Islet precursor cell (in vitro differentiated cells): ENCODE results near the gene KCNAB2.
A peak's percentile ranks its signal among the peaks of the same experiment; 100 is the strongest.
"Not testable (repeated sequence)": the region's sequence is repeated elsewhere in the genome, so short reads cannot be mapped to it uniquely, and the experiment has no call there.

Experiments
- DNase-seq: peaks from one replicate; pipeline ENCODE4 v3.0.0-alpha.2; 2018

Gene KCNAB2

DNA sequence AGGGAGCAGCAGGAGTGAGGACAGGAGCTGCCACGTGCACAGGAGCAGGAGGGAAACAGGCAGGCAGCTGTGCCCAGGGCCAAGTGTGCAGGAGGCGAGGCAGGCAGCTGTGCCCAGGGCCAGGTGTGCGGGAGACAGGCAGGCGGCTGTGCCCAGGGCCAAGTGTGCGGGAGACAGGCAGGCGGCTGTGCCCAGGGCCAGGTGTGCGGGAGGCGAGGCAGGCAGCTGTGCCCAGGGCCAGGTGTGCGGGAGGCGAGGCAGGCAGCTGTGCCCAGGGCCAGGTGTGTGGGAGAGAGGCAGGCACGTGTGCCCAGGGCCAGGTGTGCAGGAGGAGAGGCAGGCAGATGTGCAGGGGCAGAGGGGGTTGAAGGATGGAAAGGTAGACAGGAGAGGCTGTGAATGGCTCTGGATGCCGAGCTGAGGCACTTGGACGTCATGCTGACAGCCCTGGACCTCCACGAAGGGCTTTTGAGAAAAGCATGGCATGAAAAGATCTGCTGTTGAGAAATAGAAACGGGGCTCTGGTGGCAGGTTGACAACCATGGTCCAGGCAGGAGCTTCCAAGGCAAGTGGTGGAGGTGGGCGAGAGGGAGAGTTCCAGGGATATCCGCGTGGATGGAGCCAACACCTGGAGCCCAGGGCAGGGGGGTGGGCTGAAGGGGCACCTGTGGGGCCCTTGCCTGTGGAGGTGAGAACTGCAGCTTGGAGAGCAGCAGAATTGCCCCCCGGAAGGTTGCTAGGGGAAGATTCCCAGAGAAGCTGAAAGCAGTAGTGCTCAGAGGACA, 34.3 kb upstream of the KCNAB2 start:
- DNase-seq = no peak

DNA sequence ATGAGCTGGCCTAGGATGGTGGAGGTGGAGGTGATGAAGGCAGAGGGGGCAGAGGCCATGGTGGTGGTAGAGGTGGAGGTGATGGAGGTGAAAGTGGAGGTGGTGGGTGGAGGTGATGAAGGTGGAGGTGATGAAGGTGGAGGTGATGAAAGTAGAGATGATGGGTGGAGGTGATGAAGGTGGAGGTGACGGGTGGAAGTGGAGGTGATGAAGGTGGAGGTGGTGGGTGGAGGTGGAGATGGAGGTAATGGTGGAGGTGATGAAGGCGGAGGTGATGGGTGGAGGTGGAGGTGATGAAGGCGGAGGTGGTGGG, 33.8 kb upstream of the KCNAB2 start:
- no peak for DNase-seq

- no peak for DNase-seq
Observed at GRCh38 chr1:6012529-6013318, 33.0 kb upstream of the KCNAB2 start.

DNA sequence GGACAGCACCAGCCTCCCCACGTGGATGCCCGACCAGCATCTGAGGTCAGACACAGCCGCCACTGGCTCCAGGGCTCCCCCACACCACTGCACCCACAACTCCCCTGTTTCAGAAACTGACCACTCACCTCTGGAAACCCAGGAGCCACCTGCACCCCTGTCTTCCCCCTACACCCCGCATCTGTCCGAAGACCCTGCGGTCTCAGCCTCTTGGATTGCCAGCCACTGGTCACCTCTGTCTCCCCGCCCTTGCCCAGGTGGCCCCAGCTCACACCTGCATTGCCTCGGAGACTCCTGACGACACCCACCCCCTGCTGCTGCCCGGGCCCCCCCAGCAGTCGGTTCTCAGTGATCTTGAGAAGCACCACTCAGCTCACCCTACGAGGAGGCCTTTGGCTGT, 32.2 kb upstream of the KCNAB2 start:
- no peak for DNase-seq

GRCh38 chr1:6014130-6014999, 31.3 kb upstream of the KCNAB2 start:
- DNase-seq = no peak

DNA sequence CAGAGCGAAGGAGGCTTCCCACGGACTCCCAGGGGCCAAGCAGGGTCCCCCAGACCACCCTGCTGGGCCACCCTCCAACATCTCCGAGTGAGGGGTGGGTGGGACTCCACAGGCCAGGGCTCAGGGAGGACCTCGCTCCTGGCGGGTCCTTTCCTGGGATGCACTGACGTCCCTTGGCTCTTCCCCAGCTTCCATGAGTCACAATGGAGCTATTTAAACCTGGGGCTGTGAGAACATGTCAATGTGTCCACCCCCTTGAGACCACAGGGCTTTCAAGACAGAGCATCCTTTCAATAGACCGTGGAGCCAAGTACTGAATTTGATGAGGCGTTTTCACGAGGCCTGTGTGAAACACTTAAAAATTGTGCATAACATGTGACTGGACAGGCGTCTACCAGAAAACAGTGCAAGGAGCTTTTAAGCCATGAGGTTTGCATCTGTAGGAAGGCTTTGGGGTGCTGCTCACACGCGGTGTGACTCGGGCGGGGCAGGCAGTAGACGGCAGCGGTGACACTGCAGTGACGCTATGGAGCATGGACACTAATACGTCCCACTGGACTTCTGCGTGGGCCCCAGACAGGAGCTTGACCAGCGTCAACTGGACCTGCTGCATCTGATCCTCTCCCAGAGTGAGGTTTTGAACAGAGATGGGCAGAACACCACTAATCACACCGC, 29.4 kb upstream of the KCNAB2 start:
- no peak for DNase-seq

GRCh38 chr1:6017654-6018053, 28.0 kb upstream of the KCNAB2 start:
- not testable (repeated sequence) for DNase-seq

GRCh38 chr1:6019166-6019845, 26.4 kb upstream of the KCNAB2 start:
- no peak for DNase-seq

DNA sequence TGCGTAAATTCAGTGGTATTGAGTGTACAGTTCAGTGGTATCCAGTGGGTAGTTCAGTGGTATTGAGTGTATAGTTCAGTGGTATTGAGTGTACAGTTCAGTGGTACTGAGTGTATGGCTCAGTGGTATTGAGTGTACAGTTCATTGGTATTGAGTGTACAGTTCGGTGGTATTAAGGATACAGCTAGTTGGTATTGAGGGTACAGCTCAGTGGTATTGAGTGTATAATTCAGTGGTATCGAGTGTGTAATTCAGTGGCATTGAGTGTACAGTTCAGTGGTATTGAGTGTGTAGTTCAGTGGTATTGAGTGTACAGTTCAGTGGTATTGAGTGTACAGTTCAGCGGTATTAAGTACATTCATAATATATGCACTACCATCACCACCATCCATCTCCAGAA, 23.5 kb upstream of the KCNAB2 start:
- no peak for DNase-seq

GRCh38 chr1:6023346-6023745, 22.3 kb upstream of the KCNAB2 start:
- DNase-seq = no peak

DNA sequence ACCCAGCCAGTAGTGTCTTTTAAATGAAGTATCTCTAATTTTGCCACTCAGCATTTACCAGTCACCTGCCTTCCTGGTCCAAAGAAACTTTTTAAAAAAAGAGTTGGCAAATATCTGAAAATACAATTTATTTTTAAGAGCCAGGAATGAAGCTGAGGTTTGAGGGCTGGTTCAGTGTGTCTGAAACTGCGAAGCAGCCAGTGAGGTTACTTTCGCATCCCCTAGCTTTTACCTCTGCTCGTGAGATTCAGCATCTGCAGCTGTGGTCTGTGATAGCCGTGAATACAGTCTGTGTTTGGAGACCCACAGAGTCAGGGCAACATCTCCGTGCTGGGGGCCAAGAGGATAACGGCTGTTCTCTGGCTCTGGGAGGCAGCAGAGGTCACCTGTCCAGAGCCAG, 21.3 kb upstream of the KCNAB2 start:
- DNase-seq = no peak

- DNase-seq = no peak
Observed at GRCh38 chr1:6025269-6026094, 20.2 kb upstream of the KCNAB2 start.

- peak; percentile 92 for DNase-seq
Observed at GRCh38 chr1:6026095-6026809, 19.4 kb upstream of the KCNAB2 start.

DNA sequence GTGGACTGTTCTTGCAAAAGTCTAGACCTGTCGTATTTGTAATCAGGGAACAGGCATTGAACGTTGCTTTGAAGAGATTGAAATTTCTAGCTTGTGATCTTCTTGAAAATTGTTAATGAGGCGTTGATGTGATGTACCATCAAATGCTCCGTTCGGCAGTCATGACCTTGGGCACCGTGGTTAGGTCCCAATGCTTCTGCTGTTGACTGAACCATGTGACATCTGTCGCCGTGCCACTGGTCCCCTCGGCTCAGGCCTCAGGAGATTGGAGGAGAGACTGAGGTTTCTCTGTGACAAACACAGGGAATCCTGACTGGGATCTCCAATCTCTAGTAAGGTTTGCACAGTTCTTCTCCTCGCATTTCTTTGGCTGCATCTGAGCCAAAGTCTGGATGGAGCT, 18.1 kb upstream of the KCNAB2 start:
- DNase-seq = no peak

DNA sequence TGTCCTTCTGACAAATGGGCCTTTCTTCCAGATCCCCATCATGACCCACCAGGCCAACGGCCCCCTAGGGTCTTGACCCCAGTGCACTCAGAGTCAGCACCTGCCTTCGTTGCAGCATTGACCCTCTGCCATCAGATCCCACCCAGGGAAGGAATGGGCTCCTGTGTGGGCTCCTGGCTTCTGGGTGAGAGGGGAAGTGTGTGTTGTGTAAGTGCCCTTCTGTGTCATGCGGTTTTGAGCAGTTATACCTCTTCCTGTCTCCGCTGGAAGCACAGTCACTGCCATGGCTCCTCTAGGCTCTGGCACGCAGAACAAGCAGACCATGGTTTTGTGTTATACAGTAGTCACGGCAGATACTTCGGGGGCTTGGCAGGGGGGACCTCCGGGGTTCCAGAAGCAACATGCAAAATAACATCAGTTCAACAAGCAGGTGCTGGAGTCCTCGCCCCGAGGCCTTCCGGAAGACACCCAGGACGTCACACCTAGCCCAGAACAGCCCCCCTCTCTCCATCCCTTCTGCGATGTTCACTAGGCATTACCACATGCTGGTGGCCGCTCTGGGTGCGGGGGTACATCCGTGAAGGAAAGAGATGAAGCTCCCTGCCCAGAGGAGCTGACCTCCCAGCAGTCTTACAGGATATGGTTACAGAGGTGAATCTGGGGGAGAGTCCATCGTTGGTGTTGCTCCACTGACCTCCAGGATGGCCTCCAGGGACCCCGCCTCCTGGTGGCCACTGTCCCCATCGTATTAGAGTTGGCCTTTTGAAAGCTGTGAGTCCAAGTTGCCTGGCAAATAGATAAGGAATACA, 17.4 kb upstream of the KCNAB2 start:
- no peak for DNase-seq

- DNase-seq = no peak
Observed at GRCh38 chr1:6029351-6029750, 16.3 kb upstream of the KCNAB2 start.

DNA sequence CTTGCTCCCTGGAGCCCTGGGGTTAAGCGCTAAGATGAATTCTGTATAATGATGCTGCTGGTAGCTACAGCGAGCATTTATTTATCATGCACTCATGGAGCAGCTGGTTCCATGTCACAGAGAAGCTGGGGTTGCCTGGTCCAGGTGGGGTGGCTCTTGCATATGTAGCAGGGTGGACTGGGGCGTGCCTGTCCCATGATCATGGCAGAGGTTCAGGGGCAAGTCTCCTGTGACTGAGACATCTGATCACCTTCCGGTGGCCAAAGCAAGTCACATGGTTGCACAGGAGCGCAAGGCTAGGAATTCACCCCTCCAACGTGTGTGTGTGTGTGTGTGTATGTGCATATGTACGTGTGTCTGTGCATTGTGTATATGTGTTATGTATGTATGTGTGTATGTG, 15.6 kb upstream of the KCNAB2 start:
- DNase-seq = no peak

DNA sequence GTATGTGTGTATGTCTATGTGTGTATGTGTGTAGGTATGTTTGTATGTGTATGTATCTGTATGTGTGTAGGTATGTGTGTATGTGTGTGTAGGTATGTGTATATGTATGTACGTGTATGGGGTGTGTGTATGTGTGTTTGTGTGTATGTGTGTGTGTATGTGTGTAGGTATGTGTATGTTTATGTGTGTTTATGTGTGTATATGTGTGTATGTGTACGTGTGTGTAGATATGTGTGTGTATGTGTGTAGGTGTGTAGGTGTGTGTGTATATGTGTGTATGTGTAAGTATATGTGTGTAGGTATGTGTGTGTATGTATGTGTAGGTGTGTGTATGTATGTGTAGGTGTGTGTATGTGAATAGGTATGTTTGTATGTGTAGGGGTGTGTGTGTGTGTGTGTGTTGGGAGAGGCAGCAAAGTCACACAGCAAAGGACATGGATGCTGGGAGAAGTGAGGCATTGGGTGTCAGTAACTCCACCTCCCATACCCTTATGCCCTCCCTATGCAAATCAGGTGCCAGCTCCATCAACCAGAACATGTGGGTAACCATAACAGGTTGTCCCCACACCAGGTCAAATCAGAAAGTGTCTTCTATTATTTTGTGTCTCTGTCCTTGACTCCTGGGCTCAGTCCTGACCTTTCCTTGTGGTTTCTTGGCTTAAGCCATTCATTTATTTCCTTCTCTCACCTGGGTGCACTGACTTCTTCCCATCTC, 15.0 kb upstream of the KCNAB2 start:
- no peak for DNase-seq

GRCh38 chr1:6033124-6033523, 12.6 kb upstream of the KCNAB2 start:
- no peak for DNase-seq
